Endothelial cell (in vitro differentiated cells): ENCODE results near the gene IL17A. TPM values are rescaled to one million over a fixed set of nuclear protein-coding genes. Genes with fewer than 3 reads are reported as not detected.

Experiments
- DNase-seq: peaks from one replicate; pipeline ENCODE4 v3.0.0; 2021; ENCODE audit warnings: low spot score
- H3K27ac Mint-ChIP-seq: one replicate; pipeline ENCODE4 v1.8.0; 2021; ENCODE audit warnings: mixed read lengths, inconsistent platforms; ENCODE audit not compliant: unreplicated experiment
- H3K27me3 Mint-ChIP-seq: one replicate; pipeline ENCODE4 v1.8.0; 2021; ENCODE audit warnings: mild to moderate bottlenecking, moderate library complexity, mixed read lengths, inconsistent platforms; ENCODE audit not compliant: unreplicated experiment
- H3K36me3 Mint-ChIP-seq: one replicate; pipeline ENCODE4 v1.8.0; 2021; ENCODE audit warnings: mild to moderate bottlenecking, low read depth, mixed read lengths, inconsistent platforms; ENCODE audit not compliant: unreplicated experiment
- H3K4me1 Mint-ChIP-seq: one replicate; pipeline ENCODE4 v1.8.0; 2021; ENCODE audit warnings: mild to moderate bottlenecking, mixed read lengths, inconsistent platforms; ENCODE audit not compliant: unreplicated experiment
- H3K4me3 Mint-ChIP-seq: one replicate; pipeline ENCODE4 v1.8.0; 2021; ENCODE audit warnings: mild to moderate bottlenecking, mixed read lengths, inconsistent platforms; ENCODE audit not compliant: unreplicated experiment
- H3K9me3 Mint-ChIP-seq: one replicate; pipeline ENCODE4 v1.8.0; 2021; ENCODE audit warnings: mixed read lengths, inconsistent platforms; ENCODE audit not compliant: unreplicated experiment
- total RNA-seq: library from RNA; stranded (reverse); fragmentation: NEBNext Ultra II Directional; extraction: Animal tissue kit (Norgen Biotek cat#: 25700); gene quantifications from one replicate; pipeline ENCODE4 v1.2.1, GENCODE V29; 2021; ENCODE audit not compliant: unreplicated experiment
- TF ChIP-seq, protein P1 (sequence below): fragments of 200-600 bp; sonication (generic); IDR thresholded peaks from one replicate; pipeline ENCODE4 v1.5.0; 2021; ENCODE audit warnings: antibody characterized with exemption; ENCODE audit not compliant: unreplicated experiment

IL17A gene
- total RNA-seq, 1 donor from 2014 or later: not detected

DNA sequence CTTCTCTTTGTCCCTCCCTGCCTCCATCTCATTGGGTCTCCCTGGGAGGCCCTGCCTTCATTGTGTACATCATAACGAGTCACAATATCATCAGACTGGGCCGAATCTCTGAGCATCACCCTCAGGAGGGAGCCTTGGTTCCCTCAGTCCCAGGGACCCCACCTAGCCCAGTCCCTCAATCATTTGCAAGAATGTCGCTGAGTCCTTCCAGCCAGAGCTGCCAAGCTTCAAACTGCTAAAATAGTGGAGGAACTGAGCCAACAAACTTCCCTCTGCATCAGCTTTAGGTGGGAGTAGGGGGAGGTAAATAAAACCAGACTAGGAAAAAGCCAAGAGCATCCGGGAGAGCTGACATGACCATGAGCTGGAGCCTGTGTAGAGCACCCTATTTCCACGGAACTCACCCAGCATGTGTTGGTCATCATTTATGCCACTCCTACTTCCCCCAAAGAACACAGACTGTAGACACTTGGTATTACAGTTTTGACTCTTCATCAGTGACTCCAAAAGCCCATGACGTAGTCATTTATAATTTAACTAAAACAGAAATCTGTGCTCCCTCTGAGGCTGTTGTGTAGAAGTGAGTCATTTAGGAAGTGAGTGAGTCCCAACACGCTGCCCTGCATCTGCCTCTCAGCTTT is 28.8 kb upstream of the IL17A start:
- peaks cover 2% of the 10 kb centered on the region for H3K27me3 Mint-ChIP-seq
- H3K27ac Mint-ChIP-seq: no peak overlapping the region
- TF ChIP-seq, protein P1, sequence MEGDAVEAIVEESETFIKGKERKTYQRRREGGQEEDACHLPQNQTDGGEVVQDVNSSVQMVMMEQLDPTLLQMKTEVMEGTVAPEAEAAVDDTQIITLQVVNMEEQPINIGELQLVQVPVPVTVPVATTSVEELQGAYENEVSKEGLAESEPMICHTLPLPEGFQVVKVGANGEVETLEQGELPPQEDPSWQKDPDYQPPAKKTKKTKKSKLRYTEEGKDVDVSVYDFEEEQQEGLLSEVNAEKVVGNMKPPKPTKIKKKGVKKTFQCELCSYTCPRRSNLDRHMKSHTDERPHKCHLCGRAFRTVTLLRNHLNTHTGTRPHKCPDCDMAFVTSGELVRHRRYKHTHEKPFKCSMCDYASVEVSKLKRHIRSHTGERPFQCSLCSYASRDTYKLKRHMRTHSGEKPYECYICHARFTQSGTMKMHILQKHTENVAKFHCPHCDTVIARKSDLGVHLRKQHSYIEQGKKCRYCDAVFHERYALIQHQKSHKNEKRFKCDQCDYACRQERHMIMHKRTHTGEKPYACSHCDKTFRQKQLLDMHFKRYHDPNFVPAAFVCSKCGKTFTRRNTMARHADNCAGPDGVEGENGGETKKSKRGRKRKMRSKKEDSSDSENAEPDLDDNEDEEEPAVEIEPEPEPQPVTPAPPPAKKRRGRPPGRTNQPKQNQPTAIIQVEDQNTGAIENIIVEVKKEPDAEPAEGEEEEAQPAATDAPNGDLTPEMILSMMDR: no peak
- no peak overlapping the region for H3K4me3 Mint-ChIP-seq
- peaks cover 5% of the 10 kb centered on the region for H3K36me3 Mint-ChIP-seq
- DNase-seq: no peak
- peaks cover 7% of the 10 kb centered on the region for H3K9me3 Mint-ChIP-seq
- H3K4me1 Mint-ChIP-seq: peaks cover 18% of the 10 kb centered on the region

DNA sequence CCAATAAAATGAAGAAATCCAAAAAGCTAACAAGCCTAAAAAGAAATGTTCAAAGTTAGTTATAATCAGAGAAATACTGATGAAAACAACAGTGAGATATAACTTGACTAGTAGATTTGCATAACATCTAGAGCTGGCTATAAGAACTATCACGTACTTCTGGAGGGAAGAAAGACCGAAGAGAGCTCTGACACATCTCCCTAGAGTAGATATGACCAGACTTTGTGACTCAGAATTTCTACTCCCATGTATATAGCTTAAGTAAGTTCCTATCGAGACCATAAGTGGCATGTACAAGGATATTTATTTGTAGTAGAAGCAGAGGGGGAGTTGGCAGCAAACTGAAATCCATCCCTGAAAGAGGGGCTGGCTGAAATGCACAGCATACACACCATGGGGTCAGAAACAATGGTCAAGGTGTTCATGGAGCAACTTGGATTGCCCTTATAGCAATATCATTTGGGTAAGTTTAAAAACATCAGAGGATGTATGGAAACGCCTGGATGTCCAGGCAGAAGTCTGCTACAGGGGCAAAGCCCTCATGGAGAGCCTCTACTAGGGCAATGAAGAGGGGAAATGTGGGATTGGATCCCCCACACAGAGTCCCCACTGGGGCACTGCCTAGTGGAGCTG is 25.6 kb upstream of the IL17A start:
- Mint-ChIP-seq H3K27me3 (peaks cover 4% of the 10 kb centered on the region), H3K4me3 (no peak overlapping the region), H3K36me3 (peaks cover 5% of the 10 kb centered on the region), H3K9me3 (peaks cover 7% of the 10 kb centered on the region), H3K27ac (no peak overlapping the region), H3K4me1 (peaks cover 12% of the 10 kb centered on the region)
- DNase-seq: no peak
- TF ChIP-seq, protein P1: no peak

DNA sequence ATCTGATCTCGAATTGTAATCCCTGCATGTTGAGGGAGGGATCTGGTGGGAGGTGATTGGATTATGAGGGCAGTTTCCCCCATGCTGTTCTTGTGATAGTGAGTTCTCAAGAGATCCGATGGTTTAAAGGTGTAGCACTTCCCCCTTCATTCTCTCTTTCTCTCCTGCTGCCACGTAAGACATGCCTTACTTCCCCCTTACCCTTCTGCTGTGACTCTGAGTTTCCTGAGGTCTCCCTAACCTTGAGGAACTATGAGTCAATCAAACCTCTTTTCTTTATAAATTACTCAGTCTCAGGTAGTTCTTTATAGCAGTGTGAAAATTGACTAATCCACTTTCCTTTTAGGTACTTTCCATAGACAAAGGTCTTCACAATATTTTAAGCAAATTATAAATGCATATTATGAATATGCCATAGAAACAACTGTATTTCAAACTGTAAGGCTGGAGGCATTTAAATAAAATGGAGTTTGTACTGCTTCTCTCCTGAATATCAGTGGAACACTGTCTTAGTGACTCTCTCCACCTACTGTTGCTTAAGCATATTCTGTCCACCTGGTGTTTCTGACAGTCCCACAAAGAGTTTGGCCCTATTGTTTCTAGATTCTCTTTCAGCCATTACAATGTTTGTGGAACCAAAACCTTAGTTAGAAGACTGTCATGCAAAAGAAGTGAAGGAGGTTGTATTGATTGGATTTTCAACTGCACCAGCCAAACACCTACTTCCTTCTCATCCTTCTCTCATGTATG is 24.3 kb upstream of the IL17A start:
- peaks cover 7% of the 10 kb centered on the region for H3K9me3 Mint-ChIP-seq
- no peak overlapping the region for H3K27ac Mint-ChIP-seq
- H3K4me1 Mint-ChIP-seq: no peaks in the 10 kb centered on the region
- H3K27me3 Mint-ChIP-seq: peaks cover 2% of the 10 kb centered on the region
- H3K36me3 Mint-ChIP-seq: peaks cover 5% of the 10 kb centered on the region
- TF ChIP-seq, protein P1: no peak
- DNase-seq: no peak
- H3K4me3 Mint-ChIP-seq: no peak overlapping the region

DNA sequence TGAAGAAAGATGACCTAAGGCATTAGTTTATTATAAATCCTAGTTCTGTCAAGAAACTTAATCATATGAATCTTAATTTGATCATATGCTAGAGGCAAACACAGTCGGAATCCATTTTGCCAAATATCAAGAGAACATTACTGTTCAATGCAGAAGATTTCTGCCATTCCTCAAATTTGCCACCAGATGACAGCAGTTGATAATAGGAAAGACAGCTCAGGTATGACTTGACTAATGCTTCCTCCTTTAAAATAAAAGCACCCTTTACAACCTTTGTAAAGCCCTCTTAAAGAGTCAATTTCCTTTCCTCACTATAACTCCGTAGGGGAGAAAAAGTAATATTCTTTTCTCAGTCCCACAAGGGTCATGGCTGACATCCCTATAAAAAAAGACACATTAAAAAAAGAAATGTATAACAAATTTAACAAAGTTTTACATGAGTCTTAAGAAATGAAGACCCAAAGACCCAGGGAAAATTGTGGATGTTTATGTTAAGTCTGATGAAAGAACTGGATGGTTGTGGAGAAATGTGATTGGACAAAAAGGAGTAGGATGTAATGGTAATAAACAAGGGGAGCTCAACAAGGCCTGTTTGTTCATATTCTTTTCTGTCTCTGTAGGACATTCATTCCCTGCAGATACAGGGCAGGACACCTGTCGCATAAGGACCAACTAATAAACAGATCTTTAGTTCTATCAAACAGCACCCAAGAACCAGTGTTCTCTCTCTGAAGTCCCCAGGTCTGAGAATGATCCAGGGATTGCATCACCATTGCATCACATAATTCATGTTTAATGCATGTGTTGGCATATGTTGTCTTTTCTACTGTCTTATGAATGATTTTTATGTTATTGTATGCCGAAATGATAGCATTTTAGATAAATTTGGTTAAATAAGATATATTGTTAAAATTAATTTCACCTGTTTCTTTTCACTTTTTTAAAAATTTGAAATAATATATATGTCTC is 23.0 kb upstream of the IL17A start:
- no peak overlapping the region for H3K4me3 Mint-ChIP-seq
- no peak for DNase-seq
- TF ChIP-seq, protein P1: peak; percentile 47
- peaks cover 7% of the 10 kb centered on the region for H3K9me3 Mint-ChIP-seq
- peaks cover 2% of the 10 kb centered on the region for H3K27me3 Mint-ChIP-seq
- H3K27ac Mint-ChIP-seq: no peak overlapping the region
- no peaks in the 10 kb centered on the region for H3K4me1 Mint-ChIP-seq
- peaks cover 5% of the 10 kb centered on the region for H3K36me3 Mint-ChIP-seq
